ENCODE data around the gene PDE8A.

Gene PDE8A

DNA sequence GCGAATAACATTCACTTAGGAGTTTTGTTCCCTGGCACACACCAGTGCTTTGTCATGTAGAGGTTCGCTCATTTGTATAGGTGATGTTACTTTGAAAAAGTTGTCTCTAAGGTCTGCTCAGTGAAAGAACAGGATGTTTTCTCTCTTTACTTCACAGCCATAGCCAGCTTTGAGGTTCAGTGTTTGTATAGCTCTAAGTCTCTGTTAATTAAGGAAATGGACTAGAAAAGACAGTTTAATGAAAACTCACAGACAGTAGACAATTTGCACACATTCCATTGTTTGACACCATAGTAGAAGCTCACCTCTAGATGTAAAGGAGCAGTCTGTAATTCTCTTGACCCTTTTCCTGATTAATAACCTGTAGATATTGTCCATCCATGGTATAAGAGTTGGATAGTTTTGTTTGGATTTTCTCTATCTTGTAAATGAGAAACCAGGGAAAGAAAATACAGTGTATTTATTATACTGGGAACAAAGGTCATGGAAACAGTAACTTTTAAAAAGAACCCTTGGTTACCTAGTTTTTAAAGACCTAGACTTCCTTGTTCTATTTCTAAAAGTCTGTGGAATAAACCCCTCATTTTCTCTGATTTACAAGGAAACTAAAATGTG is 50.4 kb downstream of the PDE8A start:
- DNase-seq (ENCODE audit: low read depth), result no peak

- no peak for DNase-seq (ENCODE audit: low read depth)
Measured at GRCh38 chr15:85033148-85033547, 51.5 kb downstream of the PDE8A start.

GRCh38 chr15:85034276-85034675 is 52.6 kb downstream of the PDE8A start:
- no peak for DNase-seq (ENCODE audit: low read depth)

GRCh38 chr15:85035980-85036379 is 54.3 kb downstream of the PDE8A start:
- no peak for DNase-seq (ENCODE audit: low read depth)

DNA sequence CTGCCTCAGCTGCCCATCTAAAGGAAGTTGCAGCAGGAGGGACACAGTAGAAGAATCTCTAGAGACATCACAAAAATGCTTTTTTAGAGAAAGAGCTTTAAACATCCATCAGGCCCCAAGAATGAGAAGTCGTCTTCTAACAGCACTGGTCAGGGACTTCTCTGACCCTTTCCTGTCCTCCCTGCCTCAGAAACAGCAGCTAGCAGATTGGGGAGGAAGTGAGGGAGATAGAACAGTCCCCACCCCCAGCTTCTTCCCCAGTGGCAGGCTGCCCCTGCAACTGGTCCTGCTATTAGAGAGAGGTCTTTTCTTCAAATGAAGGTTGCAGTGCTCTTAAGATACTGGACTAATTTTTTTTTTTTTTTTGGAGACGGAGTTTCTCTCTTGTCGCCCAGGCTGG is 55.1 kb downstream of the PDE8A start:
- DNase-seq (ENCODE audit: low read depth), result no peak

- DNase-seq (ENCODE audit: low read depth), result no peak
Measured at GRCh38 chr15:85037641-85038040, 56.0 kb downstream of the PDE8A start.

DNA sequence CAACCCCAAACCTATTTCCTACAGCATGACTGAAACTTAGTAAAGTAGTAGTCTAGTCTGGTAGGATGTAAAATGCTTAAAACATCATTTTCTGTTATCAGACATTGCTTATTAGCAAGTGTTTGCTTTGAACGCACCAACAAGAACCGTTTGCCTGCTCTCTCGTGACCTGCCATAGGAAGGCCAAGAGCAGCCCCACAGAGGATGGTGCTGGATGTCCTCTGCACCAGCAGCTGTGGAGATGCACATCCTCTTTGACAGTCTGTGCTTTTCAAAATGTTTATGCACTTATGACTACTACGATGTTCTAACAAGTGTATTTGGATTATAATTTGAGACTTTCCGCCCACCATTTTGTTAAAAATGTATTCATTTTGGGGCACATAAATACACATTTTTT is 59.6 kb downstream of the PDE8A start:
- no peak for DNase-seq (ENCODE audit: low read depth)

DNA sequence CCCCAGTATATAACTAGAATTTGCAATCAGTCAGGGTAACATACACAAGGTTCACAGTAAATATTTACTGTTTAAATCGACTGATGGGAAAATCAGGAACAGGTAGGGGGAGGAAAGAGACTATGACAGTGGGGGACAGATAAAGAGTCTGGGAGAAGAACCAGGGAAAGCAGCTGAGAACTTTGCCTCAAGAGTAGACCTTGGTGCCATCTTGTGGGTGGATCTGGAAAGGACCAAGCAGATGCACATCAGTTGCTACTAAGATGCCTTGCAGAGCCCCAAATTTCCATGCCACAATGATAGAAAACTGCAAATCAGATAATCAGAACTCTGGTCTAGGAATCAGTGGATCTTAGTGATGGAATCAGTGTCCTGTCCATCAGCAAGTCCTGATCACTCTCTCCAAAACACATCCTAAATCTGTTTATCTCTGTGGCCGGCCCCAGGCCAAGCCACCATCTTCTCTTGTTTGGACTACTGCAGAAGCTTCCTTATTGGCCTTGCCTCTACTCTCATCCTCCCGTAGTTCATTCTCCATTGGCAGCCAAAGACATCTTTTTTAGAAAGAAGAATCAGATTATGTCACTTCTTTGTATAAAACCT is 62.7 kb downstream of the PDE8A start:
- peak; percentile 41 for DNase-seq (ENCODE audit: low read depth)

DNA sequence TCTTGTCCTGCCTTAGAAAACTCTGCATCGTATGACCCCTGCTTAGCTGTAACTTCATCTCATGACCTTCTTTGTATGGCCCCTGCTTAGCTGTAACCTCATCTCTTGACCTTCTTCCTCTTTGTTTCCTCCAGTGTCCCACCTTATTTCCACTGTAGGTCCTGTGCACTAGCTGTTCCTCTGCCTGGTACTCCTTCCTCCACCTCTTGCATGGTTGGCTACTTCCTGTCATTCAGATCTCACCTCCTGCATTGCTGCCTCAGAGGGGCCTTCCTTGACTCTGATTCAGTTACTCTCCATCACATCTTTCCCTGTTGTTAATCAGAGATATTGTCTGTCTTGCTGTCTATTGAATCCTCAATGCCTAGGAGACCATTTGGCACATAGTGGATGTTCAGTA is 63.2 kb downstream of the PDE8A start:
- DNase-seq (ENCODE audit: low read depth), result no peak

DNA sequence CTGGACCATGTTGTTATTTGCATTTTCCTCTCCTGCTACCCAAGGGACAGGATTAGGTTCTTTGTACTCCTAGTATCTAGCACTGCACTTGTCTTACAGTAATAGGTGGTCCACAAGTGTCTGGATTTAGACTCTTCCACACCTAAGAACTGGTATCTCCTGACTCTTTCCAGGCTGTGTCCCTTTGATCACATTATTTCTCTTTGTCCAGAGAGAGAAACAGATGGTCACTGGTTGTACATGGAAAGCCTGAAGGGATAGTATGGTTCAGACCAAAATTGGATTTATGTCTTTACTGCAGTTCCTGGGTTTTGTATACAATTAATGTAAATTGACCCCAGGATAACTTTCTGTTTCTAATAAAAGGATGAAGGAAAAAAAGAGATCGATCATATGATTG is 64.0 kb downstream of the PDE8A start:
- no peak for DNase-seq (ENCODE audit: low read depth)

DNA sequence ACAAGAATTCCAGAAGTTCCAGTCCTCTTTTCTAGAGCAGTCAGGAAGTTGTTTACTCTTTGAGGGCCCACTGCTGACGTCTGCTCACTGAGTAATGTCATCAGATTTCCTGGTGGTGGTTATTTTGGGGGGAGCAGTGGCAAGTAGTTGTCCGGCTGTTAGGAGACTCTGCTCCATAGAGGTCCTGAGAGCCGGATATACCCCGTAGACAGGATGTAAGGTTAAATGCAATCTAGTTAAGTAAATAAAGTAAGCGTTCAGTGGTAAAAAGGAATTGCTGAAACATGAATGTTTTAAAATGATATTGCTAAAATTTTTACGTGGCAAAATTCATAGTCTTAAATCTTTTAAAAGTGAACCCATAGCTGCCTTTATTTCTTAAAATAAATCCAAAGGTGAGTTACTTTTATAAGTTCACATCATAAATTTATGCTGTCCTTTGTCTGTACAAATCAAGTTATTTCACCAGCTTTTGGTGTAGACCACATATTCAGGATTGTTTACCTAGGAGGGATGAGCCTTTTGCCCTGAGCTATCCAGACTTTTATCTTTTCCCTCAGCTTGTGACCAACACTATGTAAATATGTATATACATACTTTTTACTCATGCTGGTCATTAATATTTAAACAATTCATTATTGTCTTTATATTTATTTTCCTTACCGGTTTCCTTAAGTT is 65.8 kb downstream of the PDE8A start:
- DNase-seq (ENCODE audit: low read depth), result no peak

GRCh38 chr15:85048430-85048829 is 66.8 kb downstream of the PDE8A start:
- no peak for DNase-seq (ENCODE audit: low read depth)

- no peak for DNase-seq (ENCODE audit: low read depth)
Measured at GRCh38 chr15:85049805-85050204, 68.1 kb downstream of the PDE8A start.

DNA sequence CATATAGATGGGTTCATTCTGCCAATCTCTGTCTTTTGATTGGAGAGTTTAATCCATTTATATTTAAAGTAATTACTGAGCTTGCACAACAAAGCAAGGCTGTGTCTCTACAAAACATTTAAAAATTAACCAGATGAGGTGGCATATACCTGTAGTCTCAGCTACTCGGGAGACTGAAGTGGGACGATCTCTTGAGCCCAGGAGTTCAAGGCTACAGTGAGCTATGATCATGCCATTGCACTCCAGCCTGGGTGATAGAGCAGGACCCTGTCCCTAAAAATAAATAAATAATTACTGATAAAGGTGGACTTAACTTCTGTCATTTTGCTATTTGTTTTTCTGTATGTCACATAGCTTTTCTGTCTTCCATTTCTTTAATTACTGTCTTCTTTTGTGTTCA is 78.1 kb downstream of the PDE8A start:
- DNase-seq (ENCODE audit: low read depth), result no peak

GRCh38 chr15:85062560-85062959 is 80.9 kb downstream of the PDE8A start:
- DNase-seq (ENCODE audit: low read depth), result no peak

DNA sequence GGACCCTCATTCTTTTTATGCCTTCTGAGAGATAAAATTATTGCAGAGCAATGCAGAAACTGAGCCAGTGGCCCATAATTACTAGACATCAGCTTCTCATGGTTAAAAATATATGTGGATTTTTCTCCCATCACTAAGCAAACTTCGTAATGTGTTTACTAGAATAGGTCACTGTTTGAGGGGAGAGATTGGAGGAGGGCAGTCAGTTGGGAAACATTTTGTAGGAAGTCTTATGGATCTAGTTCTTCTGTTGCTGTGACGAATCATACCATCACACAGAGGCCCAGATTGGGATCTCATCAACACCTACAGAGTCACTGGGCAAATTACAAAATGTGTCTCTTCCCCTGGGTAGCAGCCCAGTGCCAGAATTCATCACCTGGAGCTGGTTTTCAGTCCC is 81.4 kb downstream of the PDE8A start:
- no peak for DNase-seq (ENCODE audit: low read depth)

- no peak for DNase-seq (ENCODE audit: low read depth)
Measured at GRCh38 chr15:85063522-85064079, 81.9 kb downstream of the PDE8A start.

DNA sequence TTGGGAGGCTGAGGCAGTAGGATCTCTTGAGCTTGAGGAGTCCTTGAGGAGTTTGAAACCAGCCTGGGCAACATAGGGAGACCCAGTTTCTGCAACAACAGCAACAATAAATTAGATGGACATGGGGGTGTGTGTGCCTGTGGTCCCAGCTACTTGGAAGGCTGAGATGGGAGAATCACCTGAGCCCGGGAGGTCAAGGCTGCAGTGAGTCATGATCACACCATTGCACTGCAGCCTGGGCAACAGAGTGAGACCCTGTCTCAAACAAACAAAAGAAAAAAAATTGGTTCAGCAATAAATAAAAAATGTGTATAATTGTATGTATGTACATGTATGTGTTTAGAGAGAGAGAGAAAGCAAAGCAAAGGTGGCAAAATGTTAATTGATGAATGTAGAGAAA is 83.1 kb downstream of the PDE8A start:
- no peak for DNase-seq (ENCODE audit: low read depth)

DNA sequence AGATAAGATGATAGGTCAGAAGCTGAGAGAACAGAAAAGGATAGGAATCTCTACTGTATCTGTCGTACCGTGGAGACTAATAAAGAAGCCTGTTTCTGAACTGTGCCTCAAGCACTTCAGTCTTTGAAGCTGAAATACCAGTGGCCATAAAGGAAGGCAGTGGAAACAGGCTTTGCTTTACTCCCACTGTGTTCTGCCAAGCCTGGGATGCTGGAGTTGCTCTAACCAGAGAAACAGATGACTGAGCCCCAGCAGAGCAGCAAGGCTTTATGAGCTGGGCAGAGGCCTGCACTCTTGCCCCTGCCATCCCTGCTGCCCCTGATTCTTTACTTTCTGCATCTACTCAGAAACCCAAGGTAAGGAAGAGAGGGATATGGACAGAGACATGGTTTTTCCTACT is 89.4 kb downstream of the PDE8A start:
- no peak for DNase-seq (ENCODE audit: low read depth)

GRCh38 chr15:85071504-85071903 is 89.8 kb downstream of the PDE8A start:
- DNase-seq (ENCODE audit: low read depth), result no peak

DNA sequence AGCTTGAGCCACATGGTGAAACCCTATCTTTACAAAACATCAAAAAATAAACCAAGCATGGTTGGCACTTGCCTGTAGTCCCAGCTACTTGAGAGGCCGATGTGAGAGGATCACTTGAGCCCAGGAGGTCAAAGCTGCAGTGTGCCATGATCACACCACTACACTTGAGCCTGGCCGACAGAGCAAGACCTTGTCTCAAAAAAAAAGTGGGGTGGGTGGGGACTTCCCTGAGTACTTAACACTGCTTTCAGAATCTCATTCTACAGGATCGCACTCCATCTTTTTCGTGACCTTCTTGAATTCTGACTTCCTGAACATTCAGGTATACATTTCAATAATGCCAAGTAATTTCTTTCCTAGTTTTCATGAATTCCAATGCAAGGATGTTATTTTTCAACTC is 91.3 kb downstream of the PDE8A start:
- no peak for DNase-seq (ENCODE audit: low read depth)

- no peak for DNase-seq (ENCODE audit: low read depth)
Measured at GRCh38 chr15:85073556-85074194, 92.0 kb downstream of the PDE8A start.

DNA sequence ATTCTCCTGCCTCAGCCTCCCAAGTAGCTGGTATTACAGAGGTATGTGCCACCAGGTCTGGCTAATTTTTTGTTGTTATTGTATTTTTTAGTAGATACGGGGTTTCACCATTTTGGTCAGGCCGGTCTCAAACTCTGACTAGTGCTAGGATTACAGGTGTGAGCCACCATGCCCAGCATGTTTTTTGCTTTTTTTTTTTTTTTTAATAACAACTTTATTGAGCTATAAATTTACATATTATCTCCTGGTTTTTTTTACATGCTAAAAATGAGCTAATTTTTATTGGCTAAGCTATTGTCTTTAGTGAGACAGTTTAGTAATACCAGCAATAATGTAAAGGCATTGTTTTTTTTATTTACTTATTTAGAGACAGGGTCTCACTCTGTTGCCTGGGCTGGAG is 105.2 kb downstream of the PDE8A start:
- no peak for DNase-seq (ENCODE audit: low read depth)

All from stimulated activated CD4-positive, alpha-beta T cell treated with anti-CD3 and anti-CD28 coated beads, Interleukin-2, amount 100 ng/mL, for 4 hours (primary cell).